PC-3 (cell line): Measurements from ENCODE around the gene UBAC1. TPM values are rescaled to one million over a fixed set of nuclear protein-coding genes. Genes with fewer than 3 reads are reported as not detected.
"Not testable (repeated sequence)": the region's sequence is repeated elsewhere in the genome, so short reads cannot be mapped to it uniquely, and the experiment has no call there.

Experiments
- ATAC-seq: fragments of 200-7000 bp; cut with Tn5 transposase; 2 replicates; pipeline ENCODE4 v1.9.1; 2020; ENCODE audit warnings: mild to moderate bottlenecking, moderate library complexity
- BruUV-seq: library from RNA; stranded (reverse); fragments of 400-500 nt; replicated peaks from 2 replicates; lab custom pipeline; 2021; lab: Mats Ljungman, UMichigan
- CTCF ChIA-PET: fragments of 300-600 bp; sonication (Branson Sonifier 250); formaldehyde crosslinking; loops from one replicate; lab custom pipeline; 2022; ENCODE audit warnings: antibody characterized with exemption; lab: Charles Lee
- POLR2A ChIA-PET: fragments of 300-600 bp; sonication (Branson Sonifier 250); formaldehyde crosslinking; loops from one replicate; lab custom pipeline; 2022; ENCODE audit warnings: antibody characterized with exemption; ENCODE audit not compliant: unreplicated experiment; lab: Charles Lee
- DNase-seq: peaks from one replicate; pipeline ENCODE4 v3.0.0-alpha.2; 2015
- H2AFZ ChIP-seq: fragments of 300-600 bp; sonication (generic); 2 replicates; pipeline ENCODE4 v1.6.0; 2016; ENCODE audit warnings: antibody characterized with exemption, low read length
- H3F3A ChIP-seq: fragments of 300-600 bp; sonication (generic); one replicate; pipeline ENCODE4 v1.6.0; 2017; ENCODE audit warnings: antibody characterized with exemption, low read length, control low read depth, mild to moderate bottlenecking; ENCODE audit not compliant: unreplicated experiment
- H3K27ac ChIP-seq: fragments of 300-600 bp; sonication (generic); 2 replicates; pipeline ENCODE4 v1.5.1; 2016; ENCODE audit warnings: mild to moderate bottlenecking, low read length
- H3K27me3 ChIP-seq: fragments of 300-600 bp; sonication (generic); 2 replicates; pipeline ENCODE4 v1.6.1; 2016; ENCODE audit warnings: low read length, mixed read lengths
- H3K36me3 ChIP-seq: fragments of 300-600 bp; sonication (generic); 2 replicates; pipeline ENCODE4 v1.6.1; 2016; ENCODE audit warnings: low read depth, mixed run types, low read length, mixed read lengths
- H3K4me1 ChIP-seq: fragments of 300-600 bp; sonication (generic); 2 replicates; pipeline ENCODE4 v1.5.1; 2016; ENCODE audit warnings: low read length; ENCODE audit not compliant: insufficient read depth
- H3K4me2 ChIP-seq: fragments of 300-600 bp; sonication (generic); 2 replicates; pipeline ENCODE4 v1.6.0; 2016; ENCODE audit warnings: low read length
- H3K4me3 ChIP-seq: fragments of 300-600 bp; sonication (generic); 2 replicates; pipeline ENCODE4 v1.5.1; 2016; ENCODE audit warnings: mild to moderate bottlenecking, low read length, mixed read lengths
- H3K79me2 ChIP-seq: fragments of 300-600 bp; sonication (generic); 2 replicates; pipeline ENCODE4 v1.6.1; 2017; ENCODE audit warnings: low read length, mixed read lengths
- H3K9ac ChIP-seq: fragments of 300-600 bp; sonication (generic); 2 replicates; pipeline ENCODE4 v1.6.0; 2016; ENCODE audit warnings: mild to moderate bottlenecking, low read length
- H3K9me2 ChIP-seq: fragments of 300-600 bp; sonication (generic); replicated peaks from 2 replicates; pipeline ENCODE4 v1.6.1; 2016; ENCODE audit warnings: mixed run types, low read length, mixed read lengths
- H3K9me3 ChIP-seq: fragments of 300-600 bp; sonication (generic); 2 replicates; pipeline ENCODE4 v1.6.1; 2016; ENCODE audit warnings: low read length, mixed read lengths
- H4K20me1 ChIP-seq: fragments of 300-600 bp; sonication (generic); 2 replicates; pipeline ENCODE4 v1.6.1; 2016; ENCODE audit warnings: low read length, mixed read lengths
- CTCF ChIP-seq: fragments of 300-600 bp; sonication (generic); conservative IDR thresholded peaks from 2 replicates; pipeline ENCODE4 v1.5.1; 2017; ENCODE audit warnings: antibody characterized with exemption, low read depth, mild to moderate bottlenecking, low read length
- EZH2 ChIP-seq: fragments of 300-600 bp; sonication (generic); IDR thresholded peaks from one replicate; pipeline ENCODE4 v1.6.1; 2017; ENCODE audit warnings: antibody characterized with exemption, mild to moderate bottlenecking, low read length; ENCODE audit not compliant: unreplicated experiment
- EZH2phosphoT487 ChIP-seq: fragments of 300-600 bp; sonication (generic); IDR thresholded peaks from 2 replicates; pipeline ENCODE4 v1.6.1; 2018; ENCODE audit warnings: mild to moderate bottlenecking, antibody characterized with exemption, low read length, borderline replicate concordance
- intact Hi-C: fragments of 100-400 bp; cut with micrococcal nuclease; formaldehyde crosslinking; loops from 2 replicates; pipeline ENCODE4 v1.9.0; 2023
- total RNA-seq: library from RNA; depleted of rRNA; stranded (reverse); fragments of >200 nt; gene quantifications from 2 replicates; pipeline ENCODE4 v1.2.3, GENCODE V29; 2014

Gene UBAC1
- total RNA-seq, 1 experiment from 2014 or later = 77.3 TPM

- no peak overlapping the region for H3K4me3 ChIP-seq
- ChIA-PET CTCF (no interaction called here), POLR2A (no interaction called here)
- H3K27me3 ChIP-seq = no peaks in the 10 kb centered on the region
- no TSS peak for BruUV-seq
- no peaks in the 10 kb centered on the region for H4K20me1 ChIP-seq
- no peak overlapping the region for H2AFZ ChIP-seq
- ATAC-seq = no peak
- no peak overlapping the region for H3K27ac ChIP-seq
- H3K4me2 ChIP-seq = no peak overlapping the region
- no peak overlapping the region for H3K9ac ChIP-seq
- no peak for DNase-seq
- H3F3A ChIP-seq = no peaks in the 10 kb centered on the region
- H3K4me1 ChIP-seq = no peaks in the 10 kb centered on the region
- TF ChIP-seq CTCF = no peak
- no peak for TF ChIP-seq EZH2
- no peak for TF ChIP-seq EZH2phosphoT487
- H3K79me2 ChIP-seq = no peaks in the 10 kb centered on the region
- peaks cover 19% of the 10 kb centered on the region for H3K36me3 ChIP-seq
- intact Hi-C loops = no loop called here
- no peaks in the 10 kb centered on the region for H3K9me3 ChIP-seq
- no peaks in the 10 kb centered on the region for H3K9me2 ChIP-seq
Observed at GRCh38 chr9:135919318-135919890, 41.8 kb downstream of the UBAC1 start.

GRCh38 chr9:135916227-135916626, 44.9 kb downstream of the UBAC1 start:
- H4K20me1 ChIP-seq, BruUV-seq, H3K9ac ChIP-seq, ATAC-seq, intact Hi-C loops, H3K4me2 ChIP-seq, H3K9me2 ChIP-seq, H3K4me3 ChIP-seq, H3K79me2 ChIP-seq, POLR2A ChIA-PET, H3F3A ChIP-seq, H3K9me3 ChIP-seq, H3K27me3 ChIP-seq, H2AFZ ChIP-seq, CTCF ChIA-PET, H3K4me1 ChIP-seq, DNase-seq, H3K27ac ChIP-seq: not testable (repeated sequence)
- H3K36me3 ChIP-seq = peaks cover 30% of the 10 kb centered on the region

GRCh38 chr9:135914921-135915320, 46.3 kb downstream of the UBAC1 start:
- peaks cover 15% of the 10 kb centered on the region for H3K79me2 ChIP-seq
- BruUV-seq = no TSS peak
- no peaks in the 10 kb centered on the region for H3F3A ChIP-seq
- H3K9ac ChIP-seq = no peak overlapping the region
- no peaks in the 10 kb centered on the region for H3K27me3 ChIP-seq
- intact Hi-C loops = no loop called here
- DNase-seq (peak; percentile 3), ATAC-seq (no peak)
- peaks cover 30% of the 10 kb centered on the region for H3K36me3 ChIP-seq
- TF ChIP-seq EZH2phosphoT487 = no peak
- no peak for TF ChIP-seq EZH2
- TF ChIP-seq CTCF = no peak
- peaks cover 3% of the 10 kb centered on the region; the same call in 1 of the 2 replicates for H3K4me1 ChIP-seq
- no peaks in the 10 kb centered on the region for H3K9me2 ChIP-seq
- no peak overlapping the region for H2AFZ ChIP-seq
- 0 out of 2 replicates have a peak, but pooled peaks cover 7% of the 10 kb centered on the region for H4K20me1 ChIP-seq
- ChIA-PET CTCF (no interaction called here), POLR2A (no interaction called here)
- H3K4me2 ChIP-seq = no peak overlapping the region
- no peak overlapping the region for H3K4me3 ChIP-seq
- no peak overlapping the region for H3K27ac ChIP-seq
- H3K9me3 ChIP-seq = no peaks in the 10 kb centered on the region

- peaks cover 30% of the 10 kb centered on the region for H3K36me3 ChIP-seq
- H3K27me3 ChIP-seq, intact Hi-C loops, DNase-seq, POLR2A ChIA-PET, H2AFZ ChIP-seq, H4K20me1 ChIP-seq, ATAC-seq, CTCF ChIA-PET, H3K4me3 ChIP-seq, H3K9ac ChIP-seq, H3K4me2 ChIP-seq, H3K9me3 ChIP-seq, H3K27ac ChIP-seq, H3K9me2 ChIP-seq, BruUV-seq, H3F3A ChIP-seq: not testable (repeated sequence)
- peaks cover 20% of the 10 kb centered on the region for H3K4me1 ChIP-seq
- H3K79me2 ChIP-seq = peaks cover 39% of the 10 kb centered on the region
Observed at GRCh38 chr9:135911233-135911632, 49.9 kb downstream of the UBAC1 start.
